CD4-positive, alpha-beta T cell treated with Interleukin-4 for 4 hours (primary cell): ENCODE results near the gene DDIAS.
A peak's percentile ranks its signal among the peaks of the same experiment; 100 is the strongest.
"Not testable (repeated sequence)": the region's sequence is repeated elsewhere in the genome, so short reads cannot be mapped to it uniquely, and the experiment has no call there.

Source experiments
- DNase-seq: peaks from one replicate; pipeline ENCODE4 v3.0.0-alpha.2; 2020

Gene DDIAS

GRCh38 chr11:82889133-82890001 lies 12.2 kb upstream of the DDIAS start:
- no peak for DNase-seq

DNA sequence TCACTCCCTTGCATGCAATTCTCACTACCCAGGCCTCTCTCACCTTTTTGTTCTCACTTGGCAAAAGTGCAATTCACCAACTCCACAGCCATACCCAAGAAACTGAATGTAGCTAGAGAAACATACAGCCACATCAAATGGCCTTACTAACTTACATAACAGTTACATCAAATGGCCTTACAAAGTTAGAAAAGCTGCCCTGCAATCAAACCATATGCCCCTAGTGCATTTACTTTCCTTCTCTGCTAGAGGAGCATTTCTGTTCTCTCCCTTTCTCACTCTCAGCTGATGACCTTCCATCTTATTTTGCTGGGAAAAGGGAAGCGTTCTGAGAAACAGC lies 11.6 kb upstream of the DDIAS start:
- DNase-seq = no peak

DNA sequence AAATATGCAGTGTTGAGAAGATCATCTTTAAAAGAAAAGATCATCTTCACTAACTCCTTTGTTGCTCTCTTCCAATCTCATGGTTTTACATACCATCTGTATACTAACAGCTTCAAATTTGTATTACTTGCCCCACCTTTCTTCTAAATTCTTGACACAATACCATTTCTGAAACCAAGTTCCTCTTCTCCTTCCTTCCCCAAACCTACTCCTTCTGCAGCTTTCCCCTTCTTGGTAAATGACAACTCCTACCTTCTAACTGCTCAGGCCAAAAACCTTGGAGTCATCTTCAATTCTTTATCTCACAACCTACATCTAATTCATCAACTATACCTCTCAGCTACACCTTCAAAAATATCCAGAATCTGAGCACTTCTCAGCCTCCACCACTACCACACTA lies 10.6 kb upstream of the DDIAS start:
- DNase-seq = no peak

GRCh38 chr11:82892611-82893169 lies 8.8 kb upstream of the DDIAS start:
- no peak for DNase-seq

DNA sequence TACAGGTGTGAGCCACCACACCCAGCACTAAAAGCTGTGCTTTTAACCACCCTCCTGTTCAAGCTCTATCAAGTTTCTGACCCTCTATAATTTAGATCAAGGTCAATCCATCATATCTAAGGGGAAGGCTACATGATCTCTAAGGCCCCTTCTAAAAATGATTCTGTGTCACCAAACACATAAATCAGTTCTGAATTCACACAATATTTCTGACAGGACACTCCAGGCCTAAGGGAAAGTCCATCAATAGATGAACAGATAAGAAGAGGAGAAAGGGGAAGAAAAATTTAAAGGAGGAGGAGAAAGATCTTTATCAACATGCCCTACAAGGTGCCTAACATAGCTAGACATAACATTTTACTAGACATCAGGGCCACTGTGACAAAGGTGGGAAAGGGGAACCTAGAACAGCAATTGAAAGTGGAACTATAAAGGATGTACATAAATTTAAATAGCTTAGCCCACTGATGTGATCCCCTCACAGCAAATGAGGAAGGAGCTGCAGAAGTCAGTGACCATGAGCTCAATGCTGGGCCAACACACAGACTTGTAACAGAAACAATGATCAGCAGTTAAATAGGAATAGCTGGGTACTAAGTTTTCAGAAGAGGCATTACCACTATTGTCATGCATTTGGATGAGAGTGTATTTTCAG lies 6.0 kb upstream of the DDIAS start:
- no peak for DNase-seq

- no peak for DNase-seq
Measured at GRCh38 chr11:82896183-82896582, 5.4 kb upstream of the DDIAS start.

GRCh38 chr11:82898241-82898640 lies 3.3 kb upstream of the DDIAS start:
- no peak for DNase-seq

GRCh38 chr11:82899186-82899820 lies 2.2 kb upstream of the DDIAS start:
- peak; percentile 17 for DNase-seq

DNA sequence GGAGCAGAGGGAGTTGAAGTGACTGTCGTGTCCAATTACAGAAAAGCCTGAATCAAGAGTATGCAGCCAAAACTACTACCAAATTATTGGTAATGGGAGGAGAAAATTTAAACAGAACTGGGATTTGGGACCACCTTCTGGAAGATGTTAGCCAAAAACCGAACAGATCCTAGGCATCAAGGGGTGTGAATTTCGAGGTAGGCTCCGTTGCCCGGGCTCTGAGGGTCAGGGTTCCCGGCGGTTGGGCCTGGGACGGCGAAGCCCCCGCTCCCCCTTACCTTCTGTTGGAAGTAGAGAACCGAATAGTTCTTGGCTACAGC lies 1.6 kb upstream of the DDIAS start:
- DNase-seq = no peak

GRCh38 chr11:82900277-82901164 lies 1.0 kb upstream of the DDIAS start, which contains the start of gene PRCP:
TSS of gene PRCP (minus strand) at chr11:82900430. CDS start at chr11:82900402, 28 bp downstream.
- peak; percentile 92 for DNase-seq

GRCh38 chr11:82901922-82902485 lies 468 bp downstream of the DDIAS start:
- no peak for DNase-seq

- no peak for DNase-seq
Measured at GRCh38 chr11:82902880-82903279, 1.3 kb downstream of the DDIAS start.

DNA sequence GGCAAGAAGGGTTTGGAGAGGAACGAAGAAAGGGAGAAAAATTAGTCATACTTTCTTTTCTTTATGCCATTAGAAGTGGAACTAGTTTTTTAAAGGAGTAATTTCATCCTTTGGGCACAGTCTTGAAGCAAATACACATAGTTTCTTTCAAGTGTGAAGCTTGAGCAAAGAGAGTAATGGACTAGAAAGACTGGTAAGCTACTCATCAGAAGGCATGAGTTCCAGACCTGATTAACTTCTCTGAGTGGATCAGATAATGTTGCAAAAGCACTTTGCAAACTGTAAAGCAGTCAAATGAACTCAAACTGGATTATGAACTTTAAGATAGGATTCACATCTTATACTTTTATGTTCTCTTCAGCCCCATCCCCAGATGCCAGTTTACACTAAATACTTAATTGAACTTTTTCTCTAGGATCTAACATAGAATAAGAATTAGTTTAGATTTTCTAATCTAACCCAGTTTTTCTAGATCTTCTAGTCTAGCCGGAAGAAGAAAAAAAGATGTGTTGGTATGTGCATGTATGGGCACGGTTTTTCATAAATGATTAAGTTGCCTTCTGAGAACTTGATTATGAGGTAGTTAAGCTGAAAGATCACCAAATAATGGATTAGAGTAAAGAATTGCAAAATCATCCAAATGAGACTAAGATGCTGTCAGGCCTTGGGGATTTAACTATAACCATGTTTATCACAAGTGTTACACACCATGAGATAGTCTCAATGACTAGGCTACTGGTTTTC lies 2.5 kb downstream of the DDIAS start:
- DNase-seq = no peak

DNA sequence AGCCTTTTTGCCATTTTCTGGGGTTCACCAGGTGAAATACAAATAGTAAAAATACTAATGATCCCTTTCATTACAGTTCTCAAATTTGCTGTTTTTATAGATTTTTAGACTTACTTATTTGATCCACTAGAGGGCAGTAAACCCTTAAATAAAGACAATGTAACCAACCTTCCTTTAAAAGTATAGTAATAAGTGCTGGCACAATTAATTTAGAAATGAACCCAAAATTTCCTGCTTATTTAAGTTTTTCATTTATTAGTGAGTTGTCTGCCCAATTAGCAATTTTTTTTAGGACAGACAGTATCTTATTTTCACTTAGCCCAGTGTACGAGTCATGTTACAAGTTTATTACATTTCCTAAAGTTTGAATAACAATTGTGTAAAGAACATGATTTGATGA lies 4.7 kb downstream of the DDIAS start:
- peak; percentile 56 for DNase-seq

DNA sequence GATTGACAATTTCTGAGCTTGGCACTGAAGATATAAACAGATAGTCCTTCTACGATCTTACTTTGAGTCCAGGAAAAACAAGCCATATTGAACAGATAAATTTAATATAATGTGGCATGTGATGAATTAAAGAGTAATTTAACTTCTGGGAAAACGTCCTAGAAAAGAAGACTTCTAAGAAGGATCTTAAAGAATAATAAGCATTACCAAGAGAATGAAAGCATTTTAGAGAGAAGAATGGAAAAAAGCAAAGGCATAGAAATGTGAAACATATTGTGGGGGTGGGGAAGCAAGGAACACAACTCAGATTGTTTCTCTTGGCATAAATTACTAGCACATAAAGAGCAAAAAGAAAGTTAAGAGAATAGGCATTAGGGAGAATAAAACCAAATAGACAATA lies 5.4 kb downstream of the DDIAS start:
- DNase-seq = no peak

GRCh38 chr11:82907371-82907770 lies 5.8 kb downstream of the DDIAS start:
- no peak for DNase-seq

DNA sequence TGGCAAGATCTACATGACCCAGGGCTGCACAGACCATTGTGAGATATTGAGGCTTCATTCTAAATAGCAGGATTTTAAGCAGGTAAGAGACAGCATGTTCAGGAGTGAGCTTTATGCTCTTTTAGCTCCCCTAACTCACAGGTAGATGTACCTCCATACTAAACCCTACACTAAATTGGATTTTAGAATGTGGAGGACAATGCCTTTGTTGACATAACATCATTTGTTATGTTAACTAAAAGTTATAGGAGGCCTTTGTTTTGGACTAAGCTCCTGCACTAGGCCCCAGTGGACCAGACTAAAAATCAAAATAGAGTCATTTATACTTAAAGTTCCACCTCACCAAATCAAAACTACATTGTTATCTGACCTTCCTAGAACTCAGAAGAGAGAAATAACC lies 6.8 kb downstream of the DDIAS start:
- no peak for DNase-seq

DNA sequence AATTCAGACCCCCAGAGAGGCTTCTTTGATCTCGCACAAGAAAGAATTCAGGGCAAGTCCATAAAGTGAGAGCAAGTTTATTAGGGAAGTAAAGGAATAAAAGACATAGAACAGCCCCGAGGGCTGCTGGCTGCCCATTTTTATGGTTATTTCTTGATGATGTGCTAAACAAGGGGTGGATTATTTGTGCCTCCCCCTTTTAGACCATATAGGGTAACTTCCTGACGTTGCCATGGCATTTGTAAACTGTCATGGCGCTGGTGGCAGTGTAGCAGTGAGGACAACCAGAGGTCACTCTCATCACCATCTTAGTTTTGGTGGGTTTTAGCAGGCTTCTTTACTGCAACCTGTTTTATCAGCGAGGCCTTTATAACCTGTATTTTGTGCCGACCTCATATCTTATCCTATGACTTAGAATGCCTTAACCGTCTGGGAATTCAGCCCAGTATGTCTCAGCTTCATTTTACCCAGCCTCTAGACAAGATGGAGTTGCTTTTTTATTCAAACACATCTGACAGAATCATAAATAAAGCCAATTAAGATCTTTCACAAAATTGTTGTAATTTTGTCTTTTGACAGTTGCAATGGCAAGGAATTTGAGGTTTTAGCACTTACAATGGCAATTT lies 7.6 kb downstream of the DDIAS start:
- no peak for DNase-seq

- not testable (repeated sequence) for DNase-seq
Measured at GRCh38 chr11:82919786-82920185, 18.2 kb downstream of the DDIAS start.

- DNase-seq = peak; percentile 43
Measured at GRCh38 chr11:82920227-82920626, 18.7 kb downstream of the DDIAS start.
